HepG2 (cell line): ENCODE measurements around the gene FAM20A.

Source experiments
- CREB1 ChIP-seq, 2 experiments: fragments of 450-650 bp in 1 of 2; IDR thresholded peaks; 2 replicates each; pipeline ENCODE4 v1.6.1; 2016 to 2017; ENCODE audit warnings: control low read depth in 1 of 2, mild to moderate bottlenecking in 1 of 2, missing compliant biosample characterization in 1 of 2, missing genetic modification characterization in 1 of 2
- MAZ ChIP-seq, 2 experiments: sonication (generic) in 1 of 2; formaldehyde crosslinking in 1 of 2; IDR thresholded peaks; 2 replicates each; pipeline versions ENCODE4 v1.5.0 to v1.6.1; 2012 to 2020; ENCODE audit warnings: low read depth in 2 of 2, mild to moderate bottlenecking in 2 of 2, borderline replicate concordance in 1 of 2, improper control_type of control experiment in 1 of 2, low read length in 1 of 2, missing genetic modification reagents in 1 of 2, moderate library complexity in 1 of 2
- POLR2A ChIP-seq, 2 experiments: IDR thresholded peaks; 2 replicates each; pipeline ENCODE4 v1.6.1; 2011; ENCODE audit warnings: low read depth in 2 of 2, low read length in 2 of 2, mild to moderate bottlenecking in 1 of 2, moderate library complexity in 1 of 2; ENCODE audit not compliant: insufficient read depth in 1 of 2
- POLR2AphosphoS5 ChIP-seq: IDR thresholded peaks from 2 replicates; pipeline ENCODE4 v1.6.1; 2012; ENCODE audit warnings: low read depth, low read length
- RAD21 ChIP-seq: fragments of 450-650 bp; formaldehyde crosslinking; IDR thresholded peaks from 2 replicates; pipeline ENCODE4 v1.5.0; 2020; ENCODE audit warnings: mild to moderate bottlenecking
- SOX13 ChIP-seq, 3 experiments: fragments of 450-650 bp in 1 of 3; sonication (generic) in 1 of 3; formaldehyde crosslinking in 1 of 3; IDR thresholded peaks in 2 of 3; conservative IDR thresholded peaks in 1 of 3; 2 replicates each; pipeline versions ENCODE4 v1.5.0 to v1.6.1; 2016 to 2020; ENCODE audit warnings: antibody characterized with exemption in 1 of 3, mild to moderate bottlenecking in 1 of 3, missing compliant biosample characterization in 1 of 3, missing genetic modification reagents in 1 of 3, moderate library complexity in 1 of 3
- SRSF4 ChIP-seq: fragments of 200-400 bp; formaldehyde crosslinking; IDR thresholded peaks from one replicate; pipeline ENCODE4 v1.6.1; 2018; ENCODE audit warnings: mild to moderate bottlenecking, low read depth, low read length, moderate library complexity; ENCODE audit not compliant: poor library complexity, severe bottlenecking
- TAF1 ChIP-seq: sonication (generic); formaldehyde crosslinking; IDR thresholded peaks from 2 replicates; pipeline ENCODE4 v1.4.0; 2020; ENCODE audit warnings: missing genetic modification reagents
- TCF7L2 ChIP-seq: IDR thresholded peaks from 2 replicates; pipeline ENCODE4 v1.6.1; 2011; ENCODE audit warnings: mild to moderate bottlenecking, low read depth, low read length, moderate library complexity
- ZFP1 ChIP-seq: IDR thresholded peaks from 2 replicates; pipeline ENCODE4 v1.6.1; 2016
- ZNF431 ChIP-seq: sonication (generic); formaldehyde crosslinking; IDR thresholded peaks from 2 replicates; pipeline ENCODE4 v1.9.0; 2022; ENCODE audit warnings: missing genetic modification reagents, low read depth, mild to moderate bottlenecking, borderline replicate concordance
- TF ChIP-seq, protein P1 (sequence below), 2 experiments: sonication (generic) in 1 of 2; formaldehyde crosslinking in 1 of 2; IDR thresholded peaks; 2 replicates each; pipeline versions ENCODE4 v1.5.1 to v1.6.1; 2011 to 2020; ENCODE audit warnings: borderline replicate concordance in 1 of 2, low read depth in 1 of 2, low read length in 1 of 2, mild to moderate bottlenecking in 1 of 2, missing genetic modification reagents in 1 of 2, moderate library complexity in 1 of 2
- TF ChIP-seq, protein P2 (sequence below): sonication (generic); formaldehyde crosslinking; IDR thresholded peaks from 2 replicates; pipeline ENCODE4 v1.4.0; 2020; ENCODE audit warnings: missing genetic modification reagents, borderline replicate concordance
- TF ChIP-seq, protein P3 (sequence below): sonication (generic); formaldehyde crosslinking; IDR thresholded peaks from 2 replicates; pipeline ENCODE4 v1.5.0; 2020; ENCODE audit warnings: missing genetic modification reagents, mild to moderate bottlenecking, borderline replicate concordance

DNA sequence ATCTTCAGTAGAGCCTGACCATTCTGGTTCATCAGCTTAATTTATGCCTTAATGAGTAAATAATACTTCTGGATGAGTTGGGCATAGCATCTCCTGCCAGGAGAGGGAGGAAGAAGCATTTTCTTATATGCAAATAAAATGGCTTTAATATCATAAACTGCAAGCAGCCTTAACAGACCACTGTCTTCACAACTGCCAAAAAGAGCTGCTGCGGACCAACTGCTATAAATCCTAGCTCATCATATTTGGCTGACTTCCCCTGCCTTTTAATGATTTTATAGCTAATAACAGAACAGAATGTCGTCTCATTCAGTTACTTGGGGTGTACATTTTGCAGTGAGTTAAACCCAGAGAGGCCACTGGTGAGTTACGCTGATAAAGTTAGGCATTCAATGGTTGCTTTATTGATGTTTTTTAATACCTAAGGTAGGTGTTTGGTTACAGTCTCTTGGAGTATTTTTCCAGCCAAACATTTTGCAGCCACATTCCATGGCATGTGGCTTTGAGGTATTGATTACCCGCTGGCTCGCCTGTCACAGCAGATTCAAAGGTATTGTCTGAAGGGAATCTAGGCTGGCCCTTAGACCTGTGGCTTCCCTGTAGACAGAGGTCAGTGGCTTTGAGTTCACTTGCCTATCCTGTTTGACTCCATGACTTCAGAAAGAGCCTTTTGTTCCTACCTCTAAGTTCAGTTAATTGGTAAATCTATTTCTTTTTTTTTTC, 16.4 kb downstream of the FAM20A start:
- TF ChIP-seq, protein P1, sequence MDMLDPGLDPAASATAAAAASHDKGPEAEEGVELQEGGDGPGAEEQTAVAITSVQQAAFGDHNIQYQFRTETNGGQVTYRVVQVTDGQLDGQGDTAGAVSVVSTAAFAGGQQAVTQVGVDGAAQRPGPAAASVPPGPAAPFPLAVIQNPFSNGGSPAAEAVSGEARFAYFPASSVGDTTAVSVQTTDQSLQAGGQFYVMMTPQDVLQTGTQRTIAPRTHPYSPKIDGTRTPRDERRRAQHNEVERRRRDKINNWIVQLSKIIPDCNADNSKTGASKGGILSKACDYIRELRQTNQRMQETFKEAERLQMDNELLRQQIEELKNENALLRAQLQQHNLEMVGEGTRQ (IDR thresholded peaks at IDR 0.05; ENCODE audit: low read depth, low read length): no peak
- TF ChIP-seq, protein P1 (CRISPR knock-in tag; IDR thresholded peaks at IDR 0.05; ENCODE audit: borderline replicate concordance): no peak
- TF ChIP-seq SRSF4 (no peak), POLR2AphosphoS5 (no peak), RAD21 (no peak), CREB1 (IDR thresholded peaks at IDR 0.05) (no peak), CREB1 (CRISPR knock-in tag; IDR thresholded peaks at IDR 0.05) (peak; percentile 63), ZNF431 (CRISPR knock-in tag) (no peak), POLR2A (IDR thresholded peaks at IDR 0.05; ENCODE audit: insufficient read depth in 1 of 2, low read depth in 2 of 2, low read length in 2 of 2) (no peak), SOX13 (IDR thresholded peaks at IDR 0.05) (peak; percentile 76), SOX13 (CRISPR knock-in tag; conservative IDR thresholded peaks at IDR 0.05 in 1 of 2, IDR thresholded peaks at IDR 0.05 in 1 of 2) (peak in 1 of 2 experiments; percentile 96; a peak in 2 of 4 replicates), MAZ (IDR thresholded peaks at IDR 0.05; ENCODE audit: borderline replicate concordance, low read depth, low read length) (no peak), MAZ (CRISPR knock-in tag; IDR thresholded peaks at IDR 0.05; ENCODE audit: low read depth) (0 out of 2 replicates have a peak, but pooled peaks have one; percentile 15), TAF1 (CRISPR knock-in tag) (no peak), TCF7L2 (no peak), ZFP1 (no peak)
- TF ChIP-seq, protein P2, sequence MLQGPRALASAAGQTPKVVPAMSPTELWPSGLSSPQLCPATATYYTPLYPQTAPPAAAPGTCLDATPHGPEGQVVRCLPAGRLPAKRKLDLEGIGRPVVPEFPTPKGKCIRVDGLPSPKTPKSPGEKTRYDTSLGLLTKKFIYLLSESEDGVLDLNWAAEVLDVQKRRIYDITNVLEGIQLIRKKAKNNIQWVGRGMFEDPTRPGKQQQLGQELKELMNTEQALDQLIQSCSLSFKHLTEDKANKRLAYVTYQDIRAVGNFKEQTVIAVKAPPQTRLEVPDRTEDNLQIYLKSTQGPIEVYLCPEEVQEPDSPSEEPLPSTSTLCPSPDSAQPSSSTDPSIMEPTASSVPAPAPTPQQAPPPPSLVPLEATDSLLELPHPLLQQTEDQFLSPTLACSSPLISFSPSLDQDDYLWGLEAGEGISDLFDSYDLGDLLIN: no peak
- TF ChIP-seq, protein P3, sequence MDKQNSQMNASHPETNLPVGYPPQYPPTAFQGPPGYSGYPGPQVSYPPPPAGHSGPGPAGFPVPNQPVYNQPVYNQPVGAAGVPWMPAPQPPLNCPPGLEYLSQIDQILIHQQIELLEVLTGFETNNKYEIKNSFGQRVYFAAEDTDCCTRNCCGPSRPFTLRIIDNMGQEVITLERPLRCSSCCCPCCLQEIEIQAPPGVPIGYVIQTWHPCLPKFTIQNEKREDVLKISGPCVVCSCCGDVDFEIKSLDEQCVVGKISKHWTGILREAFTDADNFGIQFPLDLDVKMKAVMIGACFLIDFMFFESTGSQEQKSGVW (CRISPR knock-in tag): no peak
